Osteocyte (in vitro differentiated cells): ENCODE measurements around the gene PLD5. TPM values are rescaled to one million over a fixed set of nuclear protein-coding genes. Genes with fewer than 3 reads are reported as not detected.

Source experiments
- DNase-seq: peaks from one replicate; pipeline ENCODE4 v3.0.0; 2021; ENCODE audit warnings: mixed read lengths; ENCODE audit not compliant: unreplicated experiment; ENCODE audit errors: extremely low spot score
- H3K27ac Mint-ChIP-seq: one replicate; pipeline ENCODE4 v1.8.0; 2021; ENCODE audit warnings: mild to moderate bottlenecking, mixed read lengths; ENCODE audit not compliant: unreplicated experiment
- H3K27me3 Mint-ChIP-seq: one replicate; pipeline ENCODE4 v1.8.0; 2021; ENCODE audit warnings: mixed read lengths; ENCODE audit not compliant: unreplicated experiment
- H3K36me3 Mint-ChIP-seq: one replicate; pipeline ENCODE4 v1.8.0; 2021; ENCODE audit warnings: mixed read lengths; ENCODE audit not compliant: unreplicated experiment
- H3K4me1 Mint-ChIP-seq: one replicate; pipeline ENCODE4 v1.8.0; 2021; ENCODE audit warnings: mixed read lengths; ENCODE audit not compliant: unreplicated experiment
- H3K4me3 Mint-ChIP-seq: one replicate; pipeline ENCODE4 v1.8.0; 2021; ENCODE audit warnings: mild to moderate bottlenecking, moderate library complexity, mixed read lengths; ENCODE audit not compliant: unreplicated experiment
- H3K9me3 Mint-ChIP-seq: one replicate; pipeline ENCODE4 v1.8.0; 2021; ENCODE audit warnings: mixed read lengths; ENCODE audit not compliant: unreplicated experiment
- CTCF ChIP-seq: fragments of 200-600 bp; sonication (generic); IDR thresholded peaks from 2 replicates; pipeline ENCODE4 v1.5.0; 2021; ENCODE audit warnings: antibody characterized with exemption, mild to moderate bottlenecking, moderate library complexity
- total RNA-seq: library from RNA; stranded (reverse); gene quantifications from 2 replicates; pipeline ENCODE4 v1.2.1, GENCODE V29; 2021

PLD5 gene
- total RNA-seq, 1 donor from 2014 or later, result not detected

- H3K4me1 Mint-ChIP-seq, result no peaks in the 10 kb centered on the region
Measured at GRCh38 chr1:242245255-242245654, 279.2 kb downstream of the PLD5 start.

GRCh38 chr1:242243472-242243871 is 281.0 kb downstream of the PLD5 start:
- Mint-ChIP-seq H3K27me3 (no peaks in the 10 kb centered on the region), H3K4me3 (no peak overlapping the region), H3K36me3 (no peaks in the 10 kb centered on the region), H3K9me3 (no peaks in the 10 kb centered on the region), H3K27ac (no peak overlapping the region), H3K4me1 (no peaks in the 10 kb centered on the region)
- no peak for TF ChIP-seq CTCF
- no peak for DNase-seq

More at GRCh38 chr1:242245255-242245654, 279.2 kb downstream of the PLD5 start:
- Mint-ChIP-seq H3K4me3 (no peak overlapping the region), H3K27me3 (no peaks in the 10 kb centered on the region), H3K36me3 (no peaks in the 10 kb centered on the region), H3K9me3 (no peaks in the 10 kb centered on the region), H3K27ac (no peak overlapping the region)
- TF ChIP-seq CTCF, result no peak
- DNase-seq, result no peak

GRCh38 chr1:242242983-242243382 is 281.5 kb downstream of the PLD5 start:
- Mint-ChIP-seq H3K4me1 (no peaks in the 10 kb centered on the region), H3K9me3 (no peaks in the 10 kb centered on the region), H3K4me3 (no peak overlapping the region), H3K27ac (no peak overlapping the region), H3K27me3 (no peaks in the 10 kb centered on the region), H3K36me3 (no peaks in the 10 kb centered on the region)
- TF ChIP-seq CTCF, result no peak
- no peak for DNase-seq

- H3K9me3 Mint-ChIP-seq, result no peaks in the 10 kb centered on the region
- TF ChIP-seq CTCF, result no peak
Measured at GRCh38 chr1:242241936-242242335, 282.6 kb downstream of the PLD5 start.

GRCh38 chr1:242240691-242241090 is 283.8 kb downstream of the PLD5 start:
- Mint-ChIP-seq H3K36me3 (no peaks in the 10 kb centered on the region), H3K9me3 (no peaks in the 10 kb centered on the region), H3K27ac (no peak overlapping the region), H3K4me1 (no peaks in the 10 kb centered on the region), H3K4me3 (no peak overlapping the region), H3K27me3 (no peaks in the 10 kb centered on the region)
- no peak for DNase-seq
- no peak for TF ChIP-seq CTCF

More at GRCh38 chr1:242241936-242242335, 282.6 kb downstream of the PLD5 start:
- DNase-seq, result no peak
- H3K27ac Mint-ChIP-seq, result no peak overlapping the region
- H3K4me1 Mint-ChIP-seq, result no peaks in the 10 kb centered on the region
- H3K36me3 Mint-ChIP-seq, result no peaks in the 10 kb centered on the region
- H3K27me3 Mint-ChIP-seq, result no peaks in the 10 kb centered on the region
- no peak overlapping the region for H3K4me3 Mint-ChIP-seq
